ENCODE data around the gene MRPL58.

DNA sequence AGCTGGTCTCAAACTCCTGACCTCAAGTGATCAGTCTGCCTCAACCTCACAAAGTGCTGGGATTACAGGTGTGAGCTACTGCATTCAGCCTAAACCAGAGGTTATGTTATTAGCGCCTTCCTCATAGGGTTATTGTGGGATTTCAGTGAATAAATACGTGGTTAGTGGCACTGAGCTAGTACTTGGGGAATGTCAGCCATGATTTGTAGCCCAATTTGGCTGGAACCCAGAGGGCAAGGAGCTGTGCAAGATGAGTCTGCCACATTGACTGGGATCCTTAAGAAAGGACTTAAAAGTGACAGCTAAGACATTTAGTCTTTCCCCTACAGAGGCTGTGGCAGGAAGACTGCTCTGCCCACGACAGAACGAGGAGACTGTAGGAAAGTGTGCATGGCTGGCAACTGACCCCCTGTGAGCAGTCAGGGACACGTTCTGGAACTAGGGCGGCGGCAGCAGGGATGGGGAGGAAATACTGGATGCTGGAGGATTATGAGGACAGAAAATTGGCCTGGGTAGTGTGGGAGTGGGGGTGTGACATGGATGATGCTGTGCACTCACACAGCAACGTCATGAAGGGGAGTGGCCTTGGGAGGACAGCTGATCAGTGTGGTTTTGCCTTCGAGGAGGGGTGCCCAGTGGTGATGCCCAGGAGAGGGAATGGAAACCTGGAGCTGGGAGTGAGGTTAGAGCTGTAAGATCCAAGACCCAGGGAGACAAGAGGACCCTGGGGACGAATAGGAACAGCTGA, 19.7 kb downstream of the MRPL58 start:
- TF ChIP-seq, protein P1, sequence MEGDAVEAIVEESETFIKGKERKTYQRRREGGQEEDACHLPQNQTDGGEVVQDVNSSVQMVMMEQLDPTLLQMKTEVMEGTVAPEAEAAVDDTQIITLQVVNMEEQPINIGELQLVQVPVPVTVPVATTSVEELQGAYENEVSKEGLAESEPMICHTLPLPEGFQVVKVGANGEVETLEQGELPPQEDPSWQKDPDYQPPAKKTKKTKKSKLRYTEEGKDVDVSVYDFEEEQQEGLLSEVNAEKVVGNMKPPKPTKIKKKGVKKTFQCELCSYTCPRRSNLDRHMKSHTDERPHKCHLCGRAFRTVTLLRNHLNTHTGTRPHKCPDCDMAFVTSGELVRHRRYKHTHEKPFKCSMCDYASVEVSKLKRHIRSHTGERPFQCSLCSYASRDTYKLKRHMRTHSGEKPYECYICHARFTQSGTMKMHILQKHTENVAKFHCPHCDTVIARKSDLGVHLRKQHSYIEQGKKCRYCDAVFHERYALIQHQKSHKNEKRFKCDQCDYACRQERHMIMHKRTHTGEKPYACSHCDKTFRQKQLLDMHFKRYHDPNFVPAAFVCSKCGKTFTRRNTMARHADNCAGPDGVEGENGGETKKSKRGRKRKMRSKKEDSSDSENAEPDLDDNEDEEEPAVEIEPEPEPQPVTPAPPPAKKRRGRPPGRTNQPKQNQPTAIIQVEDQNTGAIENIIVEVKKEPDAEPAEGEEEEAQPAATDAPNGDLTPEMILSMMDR (IDR thresholded peaks at IDR 0.05; ENCODE audit: insufficient read depth, low read length, poor library complexity, severe bottlenecking) = no peak
- TF ChIP-seq EZH2phosphoT487 (conservative IDR thresholded peaks at IDR 0.05; ENCODE audit: low read length) = no peak

Measured in SU-DHL-6 (cell line).